Gastroesophageal sphincter (tissue), 3 donors: ENCODE measurements around the gene RAD18.

Experiments used
- EP300 ChIP-seq: sonication (generic); formaldehyde crosslinking; IDR thresholded peaks from one replicate; pipeline ENCODE4 v1.6.1; 2017; ENCODE audit warnings: antibody characterized with exemption, mild to moderate bottlenecking
- POLR2A ChIP-seq, 2 donors: fragments of 450-650 bp; IDR thresholded peaks; one replicate each; pipeline ENCODE4 v1.6.1; 2017; ENCODE audit warnings: antibody characterized with exemption in 2 of 2, mild to moderate bottlenecking in 2 of 2, moderate library complexity in 1 of 2
- TF ChIP-seq, protein P1 (sequence below), 4 experiments: fragments of 200-600 bp in 2 of 4; fragments of 450-650 bp in 2 of 4; sonication (generic) in 1 of 4; IDR thresholded peaks; one replicate each; pipeline ENCODE4 v1.5.1; 2017 to 2019; ENCODE audit warnings: antibody characterized with exemption in 4 of 4, mild to moderate bottlenecking in 2 of 4, moderate library complexity in 2 of 4

DNA sequence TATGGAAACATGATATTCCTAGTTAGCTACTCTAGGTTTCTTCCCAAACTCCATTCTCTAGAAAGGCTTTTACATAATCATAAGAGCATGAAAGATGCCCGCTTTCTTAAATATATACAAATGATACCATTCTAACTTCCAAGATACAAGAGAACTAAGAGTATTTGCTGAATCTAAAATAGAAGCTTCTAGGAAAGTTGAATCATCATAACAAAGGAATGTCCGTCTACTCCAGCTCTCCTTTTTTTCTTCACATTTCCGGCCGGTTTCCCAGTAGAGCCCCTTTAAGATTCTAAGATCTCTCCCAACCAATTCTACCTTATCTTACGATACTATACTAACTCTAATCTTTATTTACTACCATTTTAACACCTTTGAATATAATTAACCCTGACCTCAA is 60.1 kb downstream of the RAD18 start:
- TF ChIP-seq POLR2A (IDR thresholded peaks at IDR 0.05) (no peak), EP300 (no peak)
- TF ChIP-seq, protein P1, sequence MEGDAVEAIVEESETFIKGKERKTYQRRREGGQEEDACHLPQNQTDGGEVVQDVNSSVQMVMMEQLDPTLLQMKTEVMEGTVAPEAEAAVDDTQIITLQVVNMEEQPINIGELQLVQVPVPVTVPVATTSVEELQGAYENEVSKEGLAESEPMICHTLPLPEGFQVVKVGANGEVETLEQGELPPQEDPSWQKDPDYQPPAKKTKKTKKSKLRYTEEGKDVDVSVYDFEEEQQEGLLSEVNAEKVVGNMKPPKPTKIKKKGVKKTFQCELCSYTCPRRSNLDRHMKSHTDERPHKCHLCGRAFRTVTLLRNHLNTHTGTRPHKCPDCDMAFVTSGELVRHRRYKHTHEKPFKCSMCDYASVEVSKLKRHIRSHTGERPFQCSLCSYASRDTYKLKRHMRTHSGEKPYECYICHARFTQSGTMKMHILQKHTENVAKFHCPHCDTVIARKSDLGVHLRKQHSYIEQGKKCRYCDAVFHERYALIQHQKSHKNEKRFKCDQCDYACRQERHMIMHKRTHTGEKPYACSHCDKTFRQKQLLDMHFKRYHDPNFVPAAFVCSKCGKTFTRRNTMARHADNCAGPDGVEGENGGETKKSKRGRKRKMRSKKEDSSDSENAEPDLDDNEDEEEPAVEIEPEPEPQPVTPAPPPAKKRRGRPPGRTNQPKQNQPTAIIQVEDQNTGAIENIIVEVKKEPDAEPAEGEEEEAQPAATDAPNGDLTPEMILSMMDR (IDR thresholded peaks at IDR 0.05), result no peak
